Stimulated activated naive CD8-positive, alpha-beta T cell treated with anti-CD3 and anti-CD28 coated beads, Interleukin-15, Interleukin-2, amounts not matched to agents 100 ng/mL and 50 ng/mL, for 24 hours (primary cell): ENCODE measurements around the gene LOC101059915.
"Not testable (repeated sequence)": the region's sequence is repeated elsewhere in the genome, so short reads cannot be mapped to it uniquely, and the experiment has no call there.

Experiments used
- H3K27ac Mint-ChIP-seq: one replicate; pipeline ENCODE4 v1.8.0; 2021; ENCODE audit warnings: mild to moderate bottlenecking, mixed read lengths
- H3K27me3 Mint-ChIP-seq: one replicate; pipeline ENCODE4 v1.8.0; 2021; ENCODE audit warnings: mixed read lengths
- H3K36me3 Mint-ChIP-seq: one replicate; pipeline ENCODE4 v1.8.0; 2021; ENCODE audit warnings: low read depth, mixed read lengths
- H3K4me1 Mint-ChIP-seq: one replicate; pipeline ENCODE4 v1.8.0; 2021; ENCODE audit warnings: low read depth, mixed read lengths
- H3K4me3 Mint-ChIP-seq: one replicate; pipeline ENCODE4 v1.8.0; 2021; ENCODE audit warnings: mild to moderate bottlenecking, mixed read lengths
- H3K9me3 Mint-ChIP-seq: one replicate; pipeline ENCODE4 v1.8.0; 2021; ENCODE audit warnings: mixed read lengths

Gene LOC101059915

GRCh38 chrX:71660562-71661416 is 6.6 kb upstream of the LOC101059915 start:
- no peaks in the 10 kb centered on the region for H3K27me3 Mint-ChIP-seq

GRCh38 chrX:71661919-71662318 is 5.4 kb upstream of the LOC101059915 start:
- H3K4me3 Mint-ChIP-seq = no peak overlapping the region
- no peaks in the 10 kb centered on the region for H3K36me3 Mint-ChIP-seq
- no peaks in the 10 kb centered on the region for H3K9me3 Mint-ChIP-seq
- peaks cover 29% of the 10 kb centered on the region for H3K4me1 Mint-ChIP-seq
- H3K27ac Mint-ChIP-seq = no peak overlapping the region
- no peaks in the 10 kb centered on the region for H3K27me3 Mint-ChIP-seq

More at GRCh38 chrX:71660562-71661416, 6.6 kb upstream of the LOC101059915 start:
- Mint-ChIP-seq H3K4me3 (no peak overlapping the region), H3K9me3 (no peaks in the 10 kb centered on the region), H3K4me1 (peaks cover 29% of the 10 kb centered on the region), H3K36me3 (no peaks in the 10 kb centered on the region), H3K27ac (no peak overlapping the region)

- H3K4me1 Mint-ChIP-seq = peaks cover 29% of the 10 kb centered on the region
- peak overlapping the region; percentile 65 for H3K4me3 Mint-ChIP-seq
- not testable (repeated sequence) for H3K36me3 Mint-ChIP-seq, H3K9me3 Mint-ChIP-seq, H3K27me3 Mint-ChIP-seq
- H3K27ac Mint-ChIP-seq = peak overlapping the region; percentile 63
Observed at GRCh38 chrX:71662654-71663053, 4.7 kb upstream of the LOC101059915 start.

GRCh38 chrX:71663238-71663637 is 4.1 kb upstream of the LOC101059915 start:
- H3K9me3 Mint-ChIP-seq, H3K36me3 Mint-ChIP-seq, H3K27me3 Mint-ChIP-seq, H3K4me3 Mint-ChIP-seq: not testable (repeated sequence)
- H3K27ac Mint-ChIP-seq = peak overlapping the region; percentile 79
- peaks cover 29% of the 10 kb centered on the region for H3K4me1 Mint-ChIP-seq

GRCh38 chrX:71664202-71664601 is 3.1 kb upstream of the LOC101059915 start:
- not testable (repeated sequence) for H3K36me3 Mint-ChIP-seq, H3K27ac Mint-ChIP-seq, H3K9me3 Mint-ChIP-seq, H3K4me3 Mint-ChIP-seq, H3K27me3 Mint-ChIP-seq
- peaks cover 29% of the 10 kb centered on the region for H3K4me1 Mint-ChIP-seq

- peaks cover 29% of the 10 kb centered on the region for H3K4me1 Mint-ChIP-seq
- H3K27me3 Mint-ChIP-seq = no peaks in the 10 kb centered on the region
- no peaks in the 10 kb centered on the region for H3K9me3 Mint-ChIP-seq
- H3K27ac Mint-ChIP-seq = no peak overlapping the region
- H3K4me3 Mint-ChIP-seq = no peak overlapping the region
- H3K36me3 Mint-ChIP-seq = no peaks in the 10 kb centered on the region
Observed at GRCh38 chrX:71664889-71665491, 2.4 kb upstream of the LOC101059915 start.

GRCh38 chrX:71665747-71666146 is 1.6 kb upstream of the LOC101059915 start:
- H3K9me3 Mint-ChIP-seq = no peaks in the 10 kb centered on the region
- H3K4me1 Mint-ChIP-seq = peaks cover 36% of the 10 kb centered on the region
- H3K36me3 Mint-ChIP-seq = no peaks in the 10 kb centered on the region

GRCh38 chrX:71666240-71667223 is 814 bp upstream of the LOC101059915 start:
- Mint-ChIP-seq H3K4me3 (no peak overlapping the region), H3K36me3 (no peaks in the 10 kb centered on the region), H3K9me3 (no peaks in the 10 kb centered on the region), H3K4me1 (peaks cover 38% of the 10 kb centered on the region), H3K27me3 (no peaks in the 10 kb centered on the region), H3K27ac (no peak overlapping the region)

More at GRCh38 chrX:71665747-71666146, 1.6 kb upstream of the LOC101059915 start:
- Mint-ChIP-seq H3K27ac (no peak overlapping the region), H3K4me3 (no peak overlapping the region), H3K27me3 (no peaks in the 10 kb centered on the region)

- Mint-ChIP-seq H3K9me3 (no peaks in the 10 kb centered on the region), H3K4me1 (peaks cover 27% of the 10 kb centered on the region), H3K4me3 (no peak overlapping the region), H3K27ac (no peak overlapping the region), H3K36me3 (no peaks in the 10 kb centered on the region), H3K27me3 (peaks cover 7% of the 10 kb centered on the region)
Observed at GRCh38 chrX:71668248-71668595, 876 bp downstream of the LOC101059915 start.

- peaks cover 21% of the 10 kb centered on the region for H3K4me1 Mint-ChIP-seq
- H3K27ac Mint-ChIP-seq = no peak overlapping the region
- H3K4me3 Mint-ChIP-seq = no peak overlapping the region
- H3K9me3 Mint-ChIP-seq = no peaks in the 10 kb centered on the region
- H3K27me3 Mint-ChIP-seq = peaks cover 7% of the 10 kb centered on the region
- H3K36me3 Mint-ChIP-seq = no peaks in the 10 kb centered on the region
Observed at GRCh38 chrX:71669492-71669891, 2.1 kb downstream of the LOC101059915 start.

- H3K27ac Mint-ChIP-seq, H3K36me3 Mint-ChIP-seq, H3K4me3 Mint-ChIP-seq: not testable (repeated sequence)
Observed at GRCh38 chrX:71669947-71670346, 2.6 kb downstream of the LOC101059915 start.

GRCh38 chrX:71671043-71671780 is 3.9 kb downstream of the LOC101059915 start:
- no peaks in the 10 kb centered on the region for H3K36me3 Mint-ChIP-seq
- H3K27me3 Mint-ChIP-seq = peaks cover 7% of the 10 kb centered on the region
- H3K27ac Mint-ChIP-seq = no peak overlapping the region
- no peak overlapping the region for H3K4me3 Mint-ChIP-seq
- peaks cover 21% of the 10 kb centered on the region for H3K4me1 Mint-ChIP-seq
- H3K9me3 Mint-ChIP-seq = no peaks in the 10 kb centered on the region

More at GRCh38 chrX:71669947-71670346, 2.6 kb downstream of the LOC101059915 start:
- peaks cover 21% of the 10 kb centered on the region for H3K4me1 Mint-ChIP-seq
- H3K27me3 Mint-ChIP-seq, H3K9me3 Mint-ChIP-seq: not testable (repeated sequence)

- Mint-ChIP-seq H3K4me1 (peaks cover 21% of the 10 kb centered on the region), H3K4me3 (no peak overlapping the region), H3K36me3 (no peaks in the 10 kb centered on the region), H3K27ac (no peak overlapping the region), H3K9me3 (no peaks in the 10 kb centered on the region), H3K27me3 (peaks cover 7% of the 10 kb centered on the region)
Observed at GRCh38 chrX:71671938-71672337, 4.6 kb downstream of the LOC101059915 start.

- H3K9me3 Mint-ChIP-seq = not testable (repeated sequence)
Observed at GRCh38 chrX:71675636-71676035, 8.3 kb downstream of the LOC101059915 start.

More at GRCh38 chrX:71675636-71676035, 8.3 kb downstream of the LOC101059915 start:
- not testable (repeated sequence) for H3K27ac Mint-ChIP-seq, H3K36me3 Mint-ChIP-seq, H3K4me3 Mint-ChIP-seq, H3K27me3 Mint-ChIP-seq
- peaks cover 14% of the 10 kb centered on the region for H3K4me1 Mint-ChIP-seq
